Central memory CD4-positive, alpha-beta T cell (primary cell): Measurements from ENCODE around the gene MEIS1.
"Not testable (repeated sequence)": the region's sequence is repeated elsewhere in the genome, so short reads cannot be mapped to it uniquely, and the experiment has no call there.

Experiments used
- DNase-seq: peaks from one replicate; pipeline ENCODE4 v3.0.0; 2022
- total RNA-seq, 3 experiments: gene quantifications; one replicate each; lab custom pipeline; 2026; lab: John Stamatoyannopoulos, UW

The MEIS1 gene
- 0 to 0.07 (median 0) reads per million in 3 experiments for total RNA-seq

- no peak for DNase-seq
Measured at GRCh38 chr2:66434679-66435548, at the start of gene MEIS1. TSS of gene MEIS1 (plus strand) at chr2:66435125. CDS start at chr2:66435857, 732 bp downstream.

GRCh38 chr2:66387016-66387753 lies 47.7 kb upstream of the MEIS1 start:
- no peak for DNase-seq

- no peak for DNase-seq
Measured at GRCh38 chr2:66389651-66390131, 45.2 kb upstream of the MEIS1 start.

GRCh38 chr2:66390152-66390551 lies 44.8 kb upstream of the MEIS1 start:
- DNase-seq = no peak

DNA sequence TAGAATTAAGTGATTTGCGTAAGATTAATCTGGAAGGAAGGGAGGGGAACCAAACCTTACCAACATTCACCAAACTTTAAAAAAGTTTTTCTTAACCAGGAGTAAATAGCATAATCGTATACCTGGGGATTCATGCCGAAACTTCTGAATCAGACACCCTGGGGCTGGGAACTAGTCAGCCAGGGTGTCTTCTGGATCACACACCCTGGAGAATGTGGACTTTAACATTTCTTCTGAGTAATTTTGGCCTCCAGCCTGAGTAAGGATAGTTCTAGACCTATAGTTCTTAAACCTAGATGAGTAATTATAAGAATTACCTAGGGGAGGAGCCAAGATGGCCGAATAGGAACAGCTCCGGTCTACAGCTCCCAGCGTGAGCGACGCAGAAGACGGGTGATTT lies 44.1 kb upstream of the MEIS1 start:
- DNase-seq = no peak

DNA sequence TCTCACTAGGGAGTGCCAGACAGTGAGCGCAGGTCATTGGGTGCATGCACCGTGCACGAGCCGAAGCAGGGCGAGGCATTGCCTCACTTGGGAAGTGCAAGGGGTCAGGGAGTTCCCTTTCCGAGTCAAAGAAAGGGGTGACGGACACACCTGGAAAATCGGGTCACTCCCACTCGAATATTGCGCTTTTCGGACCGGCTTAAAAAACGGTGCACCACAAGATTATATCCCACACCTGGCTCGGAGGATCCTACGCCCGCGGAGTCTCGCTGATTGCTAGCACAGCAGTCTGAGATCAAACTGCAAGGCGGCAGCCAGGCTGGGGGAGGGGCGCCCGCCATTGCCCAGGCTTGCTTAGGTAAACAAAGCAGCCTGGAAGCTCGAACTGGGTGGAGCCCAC lies 43.7 kb upstream of the MEIS1 start:
- not testable (repeated sequence) for DNase-seq

DNA sequence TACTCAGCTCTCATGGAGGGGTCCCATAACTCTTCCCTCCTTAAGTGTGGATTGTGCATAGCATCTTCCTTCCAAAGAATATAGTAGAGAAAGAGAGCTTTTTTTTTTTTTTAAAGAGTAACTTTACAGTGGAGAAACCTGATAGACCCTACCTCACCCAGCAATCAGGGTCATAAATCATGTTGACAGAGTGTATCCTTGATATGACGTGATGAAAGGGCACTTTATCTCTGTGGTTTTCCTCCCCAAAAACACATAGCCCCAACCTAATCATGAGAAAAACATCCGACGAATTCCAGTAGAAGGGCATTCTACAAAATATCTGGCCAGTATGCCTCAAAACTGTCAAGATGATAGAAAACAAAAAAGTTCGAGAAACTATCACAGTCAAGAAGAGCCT lies 29.5 kb upstream of the MEIS1 start:
- no peak for DNase-seq

- no peak for DNase-seq
Measured at GRCh38 chr2:66408905-66409304, 26.0 kb upstream of the MEIS1 start.

DNA sequence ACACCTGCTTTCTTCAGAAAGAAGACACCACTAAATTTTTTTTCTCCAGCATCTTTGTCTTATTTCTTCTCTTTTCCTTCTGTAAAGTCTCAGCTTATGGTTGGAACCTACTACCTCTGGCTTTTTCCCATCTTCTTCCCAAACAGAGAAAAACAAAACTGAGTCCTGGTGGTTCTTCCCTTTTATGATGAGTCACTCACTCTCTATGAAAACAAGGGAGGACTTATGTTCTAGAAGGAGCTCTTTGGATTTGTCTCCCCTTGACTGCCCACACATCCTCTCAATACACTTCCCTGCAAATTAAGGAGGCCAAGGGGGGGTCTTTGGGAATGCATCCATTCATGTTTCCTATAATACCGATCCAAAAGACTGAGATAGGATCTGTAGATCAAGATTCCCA lies 22.1 kb upstream of the MEIS1 start:
- no peak for DNase-seq

DNA sequence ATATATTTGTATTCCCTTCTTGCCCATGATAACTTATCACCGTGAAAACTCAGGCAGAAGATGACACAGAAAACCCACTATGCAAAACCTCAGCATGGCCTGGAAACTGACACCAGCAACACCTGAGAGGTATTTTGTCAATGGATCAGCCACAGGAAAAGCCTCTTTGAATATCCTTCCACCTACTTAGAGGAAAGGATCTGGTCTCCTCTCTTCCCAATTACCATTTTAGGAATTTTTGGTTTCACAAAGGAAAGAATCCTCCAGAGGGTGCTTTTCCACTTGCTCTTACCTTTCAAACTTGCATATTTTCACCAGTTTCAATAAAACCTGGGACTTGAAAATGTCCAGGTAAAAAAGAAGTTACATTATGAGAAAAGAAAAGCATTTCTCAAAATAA lies 20.0 kb upstream of the MEIS1 start:
- no peak for DNase-seq

DNA sequence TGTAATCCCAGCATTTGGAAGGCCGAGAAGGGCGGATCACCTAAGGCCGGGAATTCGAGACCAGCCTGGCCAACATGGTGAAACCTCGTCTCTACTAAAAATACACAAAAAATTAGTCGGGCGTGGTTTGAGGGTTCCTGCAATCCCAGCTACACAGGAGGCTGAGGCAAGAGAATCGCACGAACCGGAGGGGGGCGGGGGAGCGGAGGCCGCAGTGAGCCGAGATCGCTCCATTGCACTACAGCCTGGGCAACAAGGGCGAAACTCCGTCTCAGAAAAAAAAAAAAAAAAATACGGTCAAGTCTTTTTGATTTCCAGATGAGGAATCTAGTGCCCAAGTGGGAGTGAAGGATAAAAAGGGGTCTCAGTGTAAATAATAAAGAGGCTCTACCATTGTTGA lies 16.5 kb upstream of the MEIS1 start:
- no peak for DNase-seq

GRCh38 chr2:66421612-66422011 lies 13.3 kb upstream of the MEIS1 start:
- no peak for DNase-seq

DNA sequence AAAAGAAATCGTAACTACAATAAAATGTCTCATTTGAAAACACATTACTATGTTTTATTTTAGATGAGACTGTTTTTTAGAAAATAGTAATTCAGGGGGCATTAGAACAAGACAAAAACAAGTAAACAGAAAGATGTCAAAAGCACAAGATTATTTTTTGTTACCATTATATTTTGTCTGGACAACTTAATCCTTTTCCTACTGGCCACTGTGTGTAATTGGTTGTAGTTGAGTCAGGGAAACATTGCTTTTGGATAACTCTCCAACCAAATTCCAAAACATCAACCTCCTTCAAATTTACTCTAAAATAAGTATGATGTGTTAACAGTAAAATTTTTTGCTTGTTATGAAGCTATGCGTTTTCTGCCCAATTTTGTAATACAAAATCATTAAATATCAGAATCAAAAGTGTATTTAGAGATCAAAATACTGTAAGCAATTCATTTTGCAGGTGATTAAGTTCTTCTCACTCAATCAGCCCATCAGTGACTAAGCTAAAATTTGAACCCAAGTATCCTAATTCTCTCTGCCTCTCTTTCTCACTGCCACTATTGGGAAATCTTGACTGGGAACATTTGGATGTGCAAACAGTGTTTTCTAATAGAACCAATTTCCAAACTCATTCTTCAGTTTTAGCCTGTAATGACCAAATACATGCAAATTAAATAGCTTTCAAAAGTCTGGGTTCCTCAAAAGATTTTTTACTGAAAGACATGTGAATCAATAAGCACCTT lies 11.4 kb upstream of the MEIS1 start:
- DNase-seq = no peak

DNA sequence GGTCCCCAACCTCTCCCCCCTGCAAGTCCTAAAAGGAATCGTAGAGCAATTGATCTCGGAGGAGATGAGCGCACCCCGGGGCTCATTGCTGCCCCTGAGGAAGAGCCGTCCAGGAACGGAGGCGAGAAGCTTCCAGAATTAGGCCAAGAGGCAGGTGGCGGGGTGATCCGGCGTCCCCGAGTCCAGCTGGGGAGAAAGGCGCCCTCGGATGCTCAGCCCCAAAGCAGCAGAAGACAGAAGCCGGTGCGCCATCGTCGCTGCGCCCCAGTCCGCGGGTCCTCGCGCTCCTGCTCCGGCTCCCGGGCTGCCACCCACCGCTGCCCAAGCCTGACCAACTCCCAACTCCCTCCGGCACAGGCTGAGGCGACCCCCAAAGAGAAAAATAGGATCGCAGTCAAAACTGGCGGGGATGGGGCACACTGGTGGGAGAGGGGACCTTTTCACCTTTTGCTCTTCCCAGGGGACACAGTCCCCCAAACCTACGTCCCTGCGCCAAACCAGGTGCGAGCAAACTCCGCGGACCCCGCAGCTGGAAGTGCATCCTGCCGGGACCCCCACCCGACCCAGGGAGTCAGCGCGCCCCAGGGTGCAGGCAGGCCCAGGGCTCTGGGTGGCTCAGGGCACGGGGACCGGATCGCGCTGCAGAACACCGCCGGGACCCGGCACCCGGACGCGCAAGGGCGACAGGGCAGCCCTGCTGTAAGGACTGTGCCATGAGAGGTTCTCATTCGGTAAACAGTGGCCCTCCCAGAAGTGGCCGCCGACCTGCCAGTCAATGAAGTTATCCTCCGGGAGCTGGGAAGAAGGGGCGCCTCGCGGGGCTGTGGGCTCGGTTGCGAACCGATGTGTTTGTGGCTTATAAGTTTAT lies 8.4 kb upstream of the MEIS1 start:
- DNase-seq = no peak

- no peak for DNase-seq
Measured at GRCh38 chr2:66427300-66427699, 7.6 kb upstream of the MEIS1 start.

GRCh38 chr2:66428986-66429612 lies 5.8 kb upstream of the MEIS1 start:
- no peak for DNase-seq

- no peak for DNase-seq
Measured at GRCh38 chr2:66429693-66430504, 5.0 kb upstream of the MEIS1 start.

DNA sequence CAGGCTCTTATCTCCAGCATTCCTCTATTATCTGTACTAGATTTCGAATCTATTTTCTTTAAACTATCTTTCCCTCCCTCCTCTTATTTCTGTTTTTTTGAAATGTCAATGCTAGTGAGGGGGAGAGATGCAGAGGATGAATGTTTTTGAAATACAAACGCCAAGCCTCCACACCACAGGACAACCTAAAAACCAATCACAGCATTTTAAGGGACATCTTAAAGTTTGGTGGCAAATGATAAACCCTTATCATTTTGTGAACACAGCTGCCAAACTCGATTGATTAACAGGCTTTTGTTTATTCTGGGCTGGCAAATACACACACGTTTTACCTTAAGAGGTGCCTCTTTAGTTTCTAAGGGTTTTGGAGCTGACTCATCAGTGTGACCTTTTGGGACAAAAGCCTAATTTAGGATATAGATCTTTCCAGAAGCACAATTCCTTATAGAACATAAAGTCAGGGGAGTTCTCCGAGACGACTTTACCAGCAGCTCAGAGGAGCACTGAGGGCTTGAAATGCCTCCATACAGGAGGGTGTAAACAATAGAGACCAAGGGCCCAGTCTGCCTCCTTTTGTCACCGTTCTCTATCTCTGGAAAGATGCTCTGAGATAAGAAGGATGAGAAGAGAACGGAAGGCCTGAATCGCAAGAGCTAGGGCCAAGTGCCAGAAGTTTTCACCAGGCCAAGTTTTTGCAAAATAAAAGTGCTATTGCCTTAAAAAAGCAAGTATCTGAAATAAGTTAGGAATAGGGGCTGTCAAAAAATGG lies 4.2 kb upstream of the MEIS1 start:
- DNase-seq = no peak

- DNase-seq = no peak
Measured at GRCh38 chr2:66431274-66431642, 3.7 kb upstream of the MEIS1 start.
